Stomach (tissue), 4 donors: Measurements from ENCODE around the gene KRTAP10-4.

Experiments
- EP300 ChIP-seq: sonication (generic); formaldehyde crosslinking; IDR thresholded peaks from one replicate; pipeline ENCODE4 v1.6.1; 2017; ENCODE audit warnings: antibody characterized with exemption
- POLR2A ChIP-seq, 4 donors: fragments of 450-650 bp; IDR thresholded peaks; one replicate each; pipeline ENCODE4 v1.6.1; 2016; ENCODE audit warnings: antibody characterized with exemption in 4 of 4, control low read depth in 2 of 4, mild to moderate bottlenecking in 1 of 4, moderate library complexity in 1 of 4
- POLR2AphosphoS5 ChIP-seq, 3 donors: sonication (generic); formaldehyde crosslinking; IDR thresholded peaks; one replicate each; pipeline ENCODE4 v1.6.1; 2016; ENCODE audit warnings: antibody characterized with exemption in 3 of 3
- TF ChIP-seq, protein P1 (sequence below), 7 experiments: fragments of 450-650 bp in 4 of 7; fragments of 200-600 bp in 3 of 7; sonication (generic) in 3 of 7; IDR thresholded peaks; one replicate each; pipeline ENCODE4 v1.5.1; 2016 to 2019; ENCODE audit warnings: antibody characterized with exemption in 7 of 7, control low read depth in 2 of 7, mild to moderate bottlenecking in 1 of 7

DNA sequence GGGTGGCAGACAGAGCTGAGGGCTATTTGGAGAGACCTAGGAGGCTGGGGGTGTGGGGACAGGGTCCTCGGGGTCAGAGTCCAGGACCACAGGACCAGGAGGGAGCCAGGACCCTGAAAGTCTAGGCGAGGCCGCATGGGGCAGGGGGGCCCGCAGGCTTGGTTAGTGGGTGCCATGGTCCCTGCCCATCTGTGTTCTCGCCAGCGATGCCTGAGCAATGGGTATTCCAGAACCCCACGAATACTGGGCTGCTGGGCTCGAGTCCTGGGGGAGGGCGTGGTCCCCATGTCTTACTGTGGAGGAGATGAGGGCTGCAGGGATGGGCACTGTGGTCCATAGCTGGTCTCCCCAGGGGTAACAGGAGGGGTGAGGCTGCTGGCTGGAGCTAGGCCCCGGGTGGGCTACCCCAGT, 16.8 kb downstream of the KRTAP10-4 start:
- TF ChIP-seq, protein P1, sequence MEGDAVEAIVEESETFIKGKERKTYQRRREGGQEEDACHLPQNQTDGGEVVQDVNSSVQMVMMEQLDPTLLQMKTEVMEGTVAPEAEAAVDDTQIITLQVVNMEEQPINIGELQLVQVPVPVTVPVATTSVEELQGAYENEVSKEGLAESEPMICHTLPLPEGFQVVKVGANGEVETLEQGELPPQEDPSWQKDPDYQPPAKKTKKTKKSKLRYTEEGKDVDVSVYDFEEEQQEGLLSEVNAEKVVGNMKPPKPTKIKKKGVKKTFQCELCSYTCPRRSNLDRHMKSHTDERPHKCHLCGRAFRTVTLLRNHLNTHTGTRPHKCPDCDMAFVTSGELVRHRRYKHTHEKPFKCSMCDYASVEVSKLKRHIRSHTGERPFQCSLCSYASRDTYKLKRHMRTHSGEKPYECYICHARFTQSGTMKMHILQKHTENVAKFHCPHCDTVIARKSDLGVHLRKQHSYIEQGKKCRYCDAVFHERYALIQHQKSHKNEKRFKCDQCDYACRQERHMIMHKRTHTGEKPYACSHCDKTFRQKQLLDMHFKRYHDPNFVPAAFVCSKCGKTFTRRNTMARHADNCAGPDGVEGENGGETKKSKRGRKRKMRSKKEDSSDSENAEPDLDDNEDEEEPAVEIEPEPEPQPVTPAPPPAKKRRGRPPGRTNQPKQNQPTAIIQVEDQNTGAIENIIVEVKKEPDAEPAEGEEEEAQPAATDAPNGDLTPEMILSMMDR (IDR thresholded peaks at IDR 0.05), result no peak
- TF ChIP-seq EP300 (no peak), POLR2AphosphoS5 (IDR thresholded peaks at IDR 0.05) (no peak), POLR2A (IDR thresholded peaks at IDR 0.05) (no peak)
